Adrenal gland (tissue), 5 donors: Measurements from ENCODE around the gene EBP.

Experiments
- CTCF ChIP-seq, 6 experiments: fragments of 450-650 bp in 4 of 6; fragments of 200-600 bp in 2 of 6; sonication (generic) in 1 of 6; IDR thresholded peaks; 1 replicate in 5 of 6; 2 replicates in 1 of 6; pipeline versions ENCODE4 v1.5.1 to v1.8.0; 2016 to 2021; ENCODE audit warnings: antibody characterized with exemption in 6 of 6, mild to moderate bottlenecking in 2 of 6, moderate library complexity in 1 of 6
- POLR2A ChIP-seq, 2 donors: fragments of 450-650 bp; IDR thresholded peaks; one replicate each; pipeline ENCODE4 v1.6.1; 2017; ENCODE audit warnings: antibody characterized with exemption in 2 of 2, mild to moderate bottlenecking in 2 of 2, moderate library complexity in 1 of 2
- donor health status: DM: no; HTN: no; CAD: no.

GRCh38 chrX:48521353-48522243 lies at the start of gene EBP:
- TF ChIP-seq POLR2A (IDR thresholded peaks at IDR 0.05) (peak in 1 of 2 donors; percentile 80), CTCF (IDR thresholded peaks at IDR 0.05) (no peak)
